DOHH2 (cell line): ENCODE results near the gene APBA2.

Experiments used
- H3F3A ChIP-seq: fragments of 200-600 bp; sonication (generic), shearing (Covaris generic); 2 replicates; pipeline ENCODE4 v1.6.0; 2016; ENCODE audit warnings: antibody characterized with exemption, mild to moderate bottlenecking; ENCODE audit not compliant: control insufficient read depth, insufficient read depth
- H3K27ac ChIP-seq: fragments of 200-600 bp; sonication (generic); 2 replicates; pipeline ENCODE4 v1.5.1; 2014; ENCODE audit warnings: low read depth, mild to moderate bottlenecking, low read length, moderate library complexity
- H3K27me3 ChIP-seq: fragments of 200-600 bp; sonication (generic); 2 replicates; pipeline ENCODE4 v1.6.1; 2014; ENCODE audit warnings: mild to moderate bottlenecking, low read length, mixed read lengths; ENCODE audit not compliant: control insufficient read depth
- H3K36me3 ChIP-seq: fragments of 200-600 bp; sonication (generic); 2 replicates; pipeline ENCODE4 v1.6.1; 2014; ENCODE audit warnings: mild to moderate bottlenecking, low read length, moderate library complexity, mixed read lengths; ENCODE audit not compliant: control insufficient read depth
- H3K4me1 ChIP-seq: fragments of 200-600 bp; sonication (generic); 2 replicates; pipeline ENCODE4 v1.6.1; 2014; ENCODE audit warnings: mild to moderate bottlenecking, low read length, mixed read lengths; ENCODE audit not compliant: control insufficient read depth
- H3K4me2 ChIP-seq: fragments of 200-600 bp; sonication (generic); 2 replicates; pipeline ENCODE4 v1.6.0; 2014; ENCODE audit warnings: mild to moderate bottlenecking, low read length, moderate library complexity
- H3K4me3 ChIP-seq: fragments of 200-600 bp; sonication (generic); 2 replicates; pipeline ENCODE4 v1.5.1; 2014; ENCODE audit warnings: mild to moderate bottlenecking, low read length, mixed read lengths
- H3K79me2 ChIP-seq: fragments of 200-600 bp; sonication (generic); 2 replicates; pipeline ENCODE4 v1.6.1; 2014; ENCODE audit warnings: mild to moderate bottlenecking, low read length, mixed read lengths; ENCODE audit not compliant: control insufficient read depth
- H3K9me2 ChIP-seq: fragments of 200-600 bp; sonication (generic); replicated peaks from 2 replicates; pipeline ENCODE4 v1.6.1; 2014; ENCODE audit warnings: mild to moderate bottlenecking, low read length, mixed read lengths; ENCODE audit not compliant: control insufficient read depth
- H3K9me3 ChIP-seq: fragments of 200-600 bp; sonication (generic); 2 replicates; pipeline ENCODE4 v1.6.1; 2014; ENCODE audit warnings: antibody characterized with exemption, low read length, mixed read lengths; ENCODE audit not compliant: control insufficient read depth, insufficient read depth
- H4K20me1 ChIP-seq: fragments of 200-600 bp; sonication (generic); 2 replicates; pipeline ENCODE4 v1.6.0; 2014; ENCODE audit warnings: low read depth, mild to moderate bottlenecking, antibody characterized with exemption, low read length, moderate library complexity; ENCODE audit not compliant: control insufficient read depth, insufficient read depth
- CTCF ChIP-seq: fragments of 200-600 bp; sonication (generic); IDR thresholded peaks from one replicate; pipeline ENCODE4 v1.5.1; 2014; ENCODE audit warnings: antibody characterized with exemption, mild to moderate bottlenecking, low read depth, low read length; ENCODE audit not compliant: poor library complexity, severe bottlenecking
- EZH2phosphoT487 ChIP-seq: fragments of 200-600 bp; sonication (generic); IDR thresholded peaks from 2 replicates; pipeline ENCODE4 v1.6.1; 2017; ENCODE audit warnings: borderline replicate concordance, mild to moderate bottlenecking, antibody characterized with exemption, low read length, moderate library complexity, mixed read lengths

Gene APBA2

GRCh38 chr15:28913171-28913765 lies 27.5 kb downstream of the APBA2 start:
- no peaks in the 10 kb centered on the region for H3K4me1 ChIP-seq
- no peaks in the 10 kb centered on the region for H3K9me3 ChIP-seq
- no peaks in the 10 kb centered on the region for H3K79me2 ChIP-seq
- no peaks in the 10 kb centered on the region for H3K36me3 ChIP-seq
- H3F3A ChIP-seq, result no peaks in the 10 kb centered on the region
- no peaks in the 10 kb centered on the region for H3K9me2 ChIP-seq
- no peak overlapping the region for H3K27ac ChIP-seq
- no peak overlapping the region for H3K4me3 ChIP-seq
- H4K20me1 ChIP-seq, result no peaks in the 10 kb centered on the region
- TF ChIP-seq EZH2phosphoT487, result no peak
- TF ChIP-seq CTCF, result no peak
- H3K27me3 ChIP-seq, result no peaks in the 10 kb centered on the region
- no peak overlapping the region for H3K4me2 ChIP-seq

GRCh38 chr15:28914046-28914445 lies 28.3 kb downstream of the APBA2 start:
- Histone ChIP-seq H3K4me2 (no peak overlapping the region), H3K9me2 (no peaks in the 10 kb centered on the region), H3K79me2 (no peaks in the 10 kb centered on the region), H3K27me3 (no peaks in the 10 kb centered on the region), H3K36me3 (no peaks in the 10 kb centered on the region), H3F3A (no peaks in the 10 kb centered on the region), H4K20me1 (no peaks in the 10 kb centered on the region), H3K4me3 (no peak overlapping the region), H3K27ac (no peak overlapping the region), H3K4me1 (no peaks in the 10 kb centered on the region), H3K9me3 (no peaks in the 10 kb centered on the region)
- TF ChIP-seq EZH2phosphoT487 (no peak), CTCF (no peak)

GRCh38 chr15:28914483-28915023 lies 28.8 kb downstream of the APBA2 start:
- Histone ChIP-seq H3K4me3 (no peak overlapping the region), H3K27me3 (no peaks in the 10 kb centered on the region), H3K4me1 (no peaks in the 10 kb centered on the region), H4K20me1 (no peaks in the 10 kb centered on the region), H3K27ac (no peak overlapping the region), H3K79me2 (no peaks in the 10 kb centered on the region), H3F3A (no peaks in the 10 kb centered on the region), H3K36me3 (no peaks in the 10 kb centered on the region), H3K4me2 (no peak overlapping the region), H3K9me3 (no peaks in the 10 kb centered on the region), H3K9me2 (no peaks in the 10 kb centered on the region)
- TF ChIP-seq CTCF, result no peak
- no peak for TF ChIP-seq EZH2phosphoT487
